GM21737 (cell line): ENCODE data around the gene STRN.
"Not testable (repeated sequence)": the region's sequence is repeated elsewhere in the genome, so short reads cannot be mapped to it uniquely, and the experiment has no call there.

ENCODE experiments used
- ATAC-seq: cut with Tn5 transposase; IDR thresholded peaks from one replicate; pipeline ENCODE4 v1.9.1; 2021; ENCODE audit warnings: mild to moderate bottlenecking, moderate library complexity; ENCODE audit not compliant: unreplicated experiment

Gene STRN

GRCh38 chr2:36966370-36967235, at the start of gene STRN:
Gene STRN, minus strand, starts transcription at chr2:36966536. Its CDS starts 73 bp downstream, at chr2:36966463.
- peak; percentile 98 for ATAC-seq

GRCh38 chr2:37013315-37013641, 46.9 kb upstream of the STRN start:
- peak; percentile 6 for ATAC-seq

- peak; percentile 52 for ATAC-seq
Observed at GRCh38 chr2:37011130-37011529, 44.8 kb upstream of the STRN start.

GRCh38 chr2:37005118-37005868, 39.0 kb upstream of the STRN start:
- ATAC-seq, result peak; percentile 99

- ATAC-seq, result no peak
Observed at GRCh38 chr2:37000988-37001556, 34.7 kb upstream of the STRN start.

GRCh38 chr2:37000318-37000717, 34.0 kb upstream of the STRN start:
- no peak for ATAC-seq

GRCh38 chr2:36999416-36999815, 33.1 kb upstream of the STRN start:
- ATAC-seq, result not testable (repeated sequence)

GRCh38 chr2:36993841-36994620, 27.7 kb upstream of the STRN start:
- ATAC-seq, result no peak

GRCh38 chr2:36988008-36988407, 21.7 kb upstream of the STRN start:
- no peak for ATAC-seq

GRCh38 chr2:36982467-36982866, 16.1 kb upstream of the STRN start:
- no peak for ATAC-seq

GRCh38 chr2:36981911-36982310, 15.6 kb upstream of the STRN start:
- ATAC-seq, result no peak

- ATAC-seq, result not testable (repeated sequence)
Observed at GRCh38 chr2:36979007-36979406, 12.7 kb upstream of the STRN start.

GRCh38 chr2:36976065-36976464, 9.7 kb upstream of the STRN start:
- ATAC-seq, result no peak

GRCh38 chr2:36975306-36975705, 9.0 kb upstream of the STRN start:
- no peak for ATAC-seq

- no peak for ATAC-seq
Observed at GRCh38 chr2:36973320-36973719, 7.0 kb upstream of the STRN start.

- no peak for ATAC-seq
Observed at GRCh38 chr2:36971990-36972389, 5.7 kb upstream of the STRN start.

- no peak for ATAC-seq
Observed at GRCh38 chr2:36967236-36967876, 1.0 kb upstream of the STRN start.

GRCh38 chr2:36965751-36966369, 476 bp downstream of the STRN start:
- peak; percentile 26 for ATAC-seq

GRCh38 chr2:36965206-36965605, 1.1 kb downstream of the STRN start:
- no peak for ATAC-seq

- no peak for ATAC-seq
Observed at GRCh38 chr2:36964496-36965058, 1.8 kb downstream of the STRN start.
